ENCODE results near the gene GPR45.

DNA sequence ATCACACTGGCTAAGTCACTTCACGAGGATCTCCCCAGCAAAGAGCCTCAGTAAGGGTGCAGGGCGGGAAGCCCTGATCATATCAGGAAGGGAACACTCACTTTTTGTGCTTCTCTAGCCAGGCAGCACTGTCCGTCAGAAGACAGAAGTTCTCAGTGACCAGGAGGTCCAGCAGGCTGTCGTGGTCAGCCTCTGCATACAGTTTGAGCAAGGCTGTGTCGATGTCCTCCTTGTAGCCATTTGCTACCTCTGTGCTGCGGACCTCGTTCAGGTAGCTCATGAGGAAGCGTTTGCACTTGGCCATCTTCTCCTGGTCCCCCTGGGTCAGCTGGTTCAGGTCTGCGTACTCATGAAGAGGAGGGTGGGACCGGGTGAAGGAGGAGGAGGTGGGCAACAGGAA, 38.7 kb downstream of the GPR45 start:
- TF ChIP-seq, protein P1, sequence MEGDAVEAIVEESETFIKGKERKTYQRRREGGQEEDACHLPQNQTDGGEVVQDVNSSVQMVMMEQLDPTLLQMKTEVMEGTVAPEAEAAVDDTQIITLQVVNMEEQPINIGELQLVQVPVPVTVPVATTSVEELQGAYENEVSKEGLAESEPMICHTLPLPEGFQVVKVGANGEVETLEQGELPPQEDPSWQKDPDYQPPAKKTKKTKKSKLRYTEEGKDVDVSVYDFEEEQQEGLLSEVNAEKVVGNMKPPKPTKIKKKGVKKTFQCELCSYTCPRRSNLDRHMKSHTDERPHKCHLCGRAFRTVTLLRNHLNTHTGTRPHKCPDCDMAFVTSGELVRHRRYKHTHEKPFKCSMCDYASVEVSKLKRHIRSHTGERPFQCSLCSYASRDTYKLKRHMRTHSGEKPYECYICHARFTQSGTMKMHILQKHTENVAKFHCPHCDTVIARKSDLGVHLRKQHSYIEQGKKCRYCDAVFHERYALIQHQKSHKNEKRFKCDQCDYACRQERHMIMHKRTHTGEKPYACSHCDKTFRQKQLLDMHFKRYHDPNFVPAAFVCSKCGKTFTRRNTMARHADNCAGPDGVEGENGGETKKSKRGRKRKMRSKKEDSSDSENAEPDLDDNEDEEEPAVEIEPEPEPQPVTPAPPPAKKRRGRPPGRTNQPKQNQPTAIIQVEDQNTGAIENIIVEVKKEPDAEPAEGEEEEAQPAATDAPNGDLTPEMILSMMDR (IDR thresholded peaks at IDR 0.05) = no peak
- no peak for TF ChIP-seq POLR2A (IDR thresholded peaks at IDR 0.05)
